T-helper 2 cell treated with Interferon-gamma antibody and Interleukin-4, amounts not matched to agents 5 μg/mL and 100 μg/mL, for 36 hours (primary cell): ENCODE data around the gene ROPN1L.

Source experiments
- DNase-seq: peaks from one replicate; pipeline ENCODE4 v3.0.0; 2021; ENCODE audit warnings: low spot score
- H3K27ac Mint-ChIP-seq: one replicate; pipeline ENCODE4 v1.8.0; 2021; ENCODE audit warnings: mild to moderate bottlenecking, mixed read lengths
- H3K27me3 Mint-ChIP-seq: one replicate; pipeline ENCODE4 v1.8.0; 2021; ENCODE audit warnings: low read depth, mixed read lengths
- H3K36me3 Mint-ChIP-seq: one replicate; pipeline ENCODE4 v1.8.0; 2021; ENCODE audit warnings: low read depth, mixed read lengths
- H3K4me1 Mint-ChIP-seq: one replicate; pipeline ENCODE4 v1.8.0; 2021; ENCODE audit warnings: low read depth, mixed read lengths
- H3K4me3 Mint-ChIP-seq: one replicate; pipeline ENCODE4 v1.8.0; 2022; ENCODE audit warnings: mild to moderate bottlenecking, moderate library complexity, mixed read lengths
- H3K9me3 Mint-ChIP-seq: one replicate; pipeline ENCODE4 v1.8.0; 2021; ENCODE audit warnings: mixed read lengths

The ROPN1L gene

DNA sequence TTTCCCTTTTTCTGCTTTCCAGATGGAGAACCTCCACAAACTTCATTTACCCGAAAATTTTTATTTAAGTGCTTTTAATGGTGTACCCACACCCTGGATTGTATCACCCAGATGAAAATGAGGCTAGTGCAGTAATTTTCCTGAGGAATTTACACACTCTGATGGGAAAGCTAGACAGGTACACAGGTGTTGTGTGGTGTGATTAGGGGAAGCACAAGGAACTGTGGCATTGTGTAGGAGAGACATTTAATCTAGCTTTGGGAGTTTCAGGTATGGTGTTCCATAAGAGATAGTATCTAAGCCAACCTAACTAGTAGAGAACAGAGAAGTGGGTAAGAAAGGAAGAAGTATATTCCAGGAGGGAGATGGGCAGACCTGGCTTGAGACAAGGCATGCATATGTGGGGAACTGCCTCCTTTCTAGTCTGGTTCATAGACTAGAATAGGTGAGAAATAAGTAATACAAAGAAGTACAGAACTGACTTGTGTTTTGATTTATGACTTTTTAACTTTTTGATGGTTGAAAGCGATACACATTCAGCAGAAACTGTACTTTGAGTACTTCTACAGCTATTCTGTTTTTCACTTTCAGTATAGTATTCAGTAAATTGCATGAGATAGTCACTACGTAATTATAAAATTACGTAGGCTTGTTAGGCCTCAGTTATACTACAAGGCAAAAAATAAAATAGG lies 22.9 kb upstream of the ROPN1L start:
- peaks cover 67% of the 10 kb centered on the region for H3K36me3 Mint-ChIP-seq
- H3K27me3 Mint-ChIP-seq, result no peaks in the 10 kb centered on the region

DNA sequence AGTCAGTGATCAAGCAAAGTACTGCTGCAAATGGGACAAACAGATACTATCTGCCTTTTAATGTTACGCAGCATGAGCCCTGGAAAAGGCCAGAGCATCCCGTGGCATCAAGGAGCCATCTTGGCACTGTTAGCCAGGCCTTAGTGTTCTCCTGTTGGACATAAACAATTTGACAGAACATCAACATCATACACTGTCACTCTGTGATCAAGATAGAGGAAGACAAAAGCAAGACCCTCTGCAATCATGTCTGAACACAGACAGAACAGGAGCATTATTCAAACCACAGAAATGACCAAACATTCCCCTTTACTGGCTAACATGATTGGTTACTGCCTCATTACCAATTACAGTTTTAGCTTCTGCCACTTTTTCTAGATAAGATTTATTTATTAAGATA lies 21.2 kb upstream of the ROPN1L start:
- Mint-ChIP-seq H3K36me3 (peaks cover 62% of the 10 kb centered on the region), H3K4me3 (no peak overlapping the region), H3K27me3 (no peaks in the 10 kb centered on the region), H3K9me3 (no peaks in the 10 kb centered on the region), H3K27ac (peak overlapping the region; percentile 47), H3K4me1 (peaks cover 23% of the 10 kb centered on the region)
- DNase-seq, result no peak

More for the DNA sequence above, 22.9 kb upstream of the ROPN1L start:
- no peaks in the 10 kb centered on the region for H3K9me3 Mint-ChIP-seq
- no peak for DNase-seq
- no peak overlapping the region for H3K4me3 Mint-ChIP-seq
- no peak overlapping the region for H3K27ac Mint-ChIP-seq
- H3K4me1 Mint-ChIP-seq, result peaks cover 23% of the 10 kb centered on the region

DNA sequence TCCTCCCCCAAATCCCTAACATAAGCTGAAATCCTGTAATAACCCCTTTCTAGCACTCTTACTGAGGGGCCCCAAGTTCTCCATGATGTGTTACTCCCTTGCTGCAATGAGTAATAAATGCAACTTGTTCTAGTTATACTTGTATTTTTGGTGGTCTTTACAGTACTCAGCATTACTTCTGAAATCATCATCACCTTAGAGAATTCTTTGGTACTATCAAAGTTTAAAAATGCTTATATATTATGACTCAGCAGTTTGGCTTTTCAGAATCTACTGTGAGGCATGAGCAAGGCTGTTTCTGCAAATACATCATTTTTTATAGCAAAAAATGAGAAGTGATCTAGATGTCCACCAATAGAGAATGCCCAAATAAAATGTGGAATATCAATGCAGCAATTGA lies 20.7 kb upstream of the ROPN1L start:
- DNase-seq, result no peak
- Mint-ChIP-seq H3K4me1 (peaks cover 23% of the 10 kb centered on the region), H3K27me3 (no peaks in the 10 kb centered on the region), H3K9me3 (no peaks in the 10 kb centered on the region), H3K36me3 (peaks cover 59% of the 10 kb centered on the region), H3K4me3 (no peak overlapping the region), H3K27ac (no peak overlapping the region)

DNA sequence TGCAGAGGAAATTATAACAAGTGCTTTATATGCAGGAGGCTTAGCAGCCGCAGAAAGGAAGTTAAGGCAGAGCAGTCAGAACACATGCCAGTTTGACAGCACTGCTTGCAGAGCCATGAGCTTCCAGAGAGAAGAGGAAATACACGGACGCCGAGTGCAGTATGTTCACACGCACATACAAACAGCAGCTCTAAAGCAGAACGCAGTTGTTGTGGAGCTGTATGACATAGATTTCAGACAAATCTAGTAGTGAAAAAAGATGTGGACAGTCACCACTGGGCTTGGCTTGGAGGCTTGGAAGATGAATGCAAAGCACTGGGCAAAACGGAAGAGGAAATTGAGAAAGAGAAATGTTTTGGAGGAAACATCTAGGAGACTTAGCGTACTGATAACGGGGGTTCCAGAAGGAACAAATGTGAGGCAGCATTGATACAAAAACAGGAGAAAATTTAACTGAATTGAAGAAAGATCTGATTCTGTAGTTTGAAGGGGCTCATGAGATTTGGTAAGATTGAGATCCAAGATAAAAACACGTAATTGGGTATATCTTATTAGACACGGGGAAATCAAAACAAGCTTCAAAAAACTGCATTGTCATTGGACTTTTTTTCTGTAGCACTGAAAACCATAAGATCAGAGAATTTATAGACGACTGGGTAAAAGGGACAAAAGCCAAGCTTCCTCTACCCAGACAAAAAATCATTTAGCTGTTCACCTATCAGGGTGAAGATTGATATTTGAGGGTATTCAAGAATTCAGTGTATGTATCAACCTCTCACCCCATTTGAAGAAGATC lies 19.6 kb upstream of the ROPN1L start:
- Mint-ChIP-seq H3K4me3 (no peak overlapping the region), H3K36me3 (peaks cover 62% of the 10 kb centered on the region), H3K27me3 (no peaks in the 10 kb centered on the region), H3K4me1 (peaks cover 26% of the 10 kb centered on the region), H3K27ac (peak overlapping the region; percentile 29), H3K9me3 (no peaks in the 10 kb centered on the region)
- DNase-seq, result no peak

DNA sequence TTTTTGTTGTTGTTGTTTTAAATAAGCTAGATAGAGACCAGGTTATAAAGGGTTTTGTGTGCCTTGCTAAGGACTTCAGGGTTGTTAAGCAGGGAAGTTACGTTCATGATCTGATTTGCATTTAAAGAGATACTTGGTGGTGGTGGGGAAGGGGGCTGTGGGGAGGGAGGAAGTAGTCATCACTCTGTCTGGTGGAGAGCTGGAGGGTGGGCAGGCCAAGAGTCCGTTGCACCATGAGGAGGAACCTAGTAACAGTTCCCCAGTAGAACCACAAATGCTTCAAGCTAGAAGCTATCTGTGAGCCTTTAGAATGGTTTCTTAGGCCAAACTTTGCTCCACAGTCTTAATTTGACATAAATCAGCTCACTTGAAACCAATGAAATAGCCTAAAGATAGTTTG lies 18.7 kb upstream of the ROPN1L start:
- H3K9me3 Mint-ChIP-seq, result no peaks in the 10 kb centered on the region
- H3K27ac Mint-ChIP-seq, result no peak overlapping the region
- peaks cover 30% of the 10 kb centered on the region for H3K4me1 Mint-ChIP-seq
- H3K27me3 Mint-ChIP-seq, result no peaks in the 10 kb centered on the region
- DNase-seq, result no peak
- peaks cover 61% of the 10 kb centered on the region for H3K36me3 Mint-ChIP-seq
- no peak overlapping the region for H3K4me3 Mint-ChIP-seq

DNA sequence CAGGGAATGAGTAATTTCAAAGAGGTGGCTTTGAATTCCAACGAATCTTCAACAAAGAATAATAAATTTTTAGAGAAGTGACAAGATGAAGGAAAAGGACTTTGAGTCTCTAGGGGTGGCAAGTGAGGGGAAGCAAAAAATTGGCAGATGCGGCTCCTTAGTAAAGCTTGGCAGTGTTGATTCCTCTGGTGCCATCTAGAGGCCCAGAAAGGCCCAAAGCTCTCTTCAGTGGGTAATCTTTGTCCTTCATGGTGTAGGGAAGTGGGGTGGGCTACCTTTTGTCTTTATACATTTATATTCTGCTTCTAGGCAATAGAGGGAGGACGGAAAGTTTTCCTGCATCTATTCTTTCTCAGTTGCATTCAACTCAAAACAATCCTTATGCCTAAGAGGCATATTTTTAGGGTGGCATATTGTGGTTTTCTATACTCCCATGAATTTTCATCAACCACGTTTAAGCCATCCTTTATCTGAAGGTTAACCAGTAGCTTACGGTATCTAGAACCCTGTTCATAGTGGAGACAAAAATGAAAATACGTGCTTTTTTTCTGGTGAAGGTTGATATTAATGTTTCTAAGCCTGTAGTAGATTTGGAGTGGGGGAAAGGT lies 17.5 kb upstream of the ROPN1L start:
- H3K27ac Mint-ChIP-seq, result no peak overlapping the region

DNA sequence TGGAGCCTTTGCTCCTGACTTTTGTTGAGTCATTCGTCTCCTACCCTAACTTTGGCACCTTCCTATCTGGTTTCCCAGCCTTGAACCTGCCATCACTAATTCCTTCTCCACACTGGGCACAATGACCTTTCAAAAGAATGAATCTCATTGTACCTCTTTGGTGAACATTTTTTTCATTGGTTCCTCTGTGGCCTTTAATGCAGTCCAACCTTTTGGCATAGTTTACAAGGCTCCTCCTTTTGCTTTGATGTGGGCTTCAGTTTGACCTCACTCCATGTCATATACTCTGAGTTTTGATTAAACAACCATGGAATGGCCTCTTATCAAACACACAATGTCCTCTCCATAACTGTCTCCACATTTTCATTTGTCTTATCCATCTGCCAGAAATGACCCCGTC lies 14.5 kb upstream of the ROPN1L start:
- peaks cover 44% of the 10 kb centered on the region for H3K36me3 Mint-ChIP-seq
- H3K4me3 Mint-ChIP-seq, result no peak overlapping the region
- no peaks in the 10 kb centered on the region for H3K9me3 Mint-ChIP-seq
- DNase-seq, result no peak
- H3K4me1 Mint-ChIP-seq, result peaks cover 12% of the 10 kb centered on the region
- H3K27ac Mint-ChIP-seq, result no peak overlapping the region
- H3K27me3 Mint-ChIP-seq, result no peaks in the 10 kb centered on the region

More for the DNA sequence above, 17.5 kb upstream of the ROPN1L start:
- Mint-ChIP-seq H3K9me3 (no peaks in the 10 kb centered on the region), H3K27me3 (no peaks in the 10 kb centered on the region), H3K4me3 (no peak overlapping the region), H3K4me1 (peaks cover 26% of the 10 kb centered on the region), H3K36me3 (peaks cover 52% of the 10 kb centered on the region)
- no peak for DNase-seq

DNA sequence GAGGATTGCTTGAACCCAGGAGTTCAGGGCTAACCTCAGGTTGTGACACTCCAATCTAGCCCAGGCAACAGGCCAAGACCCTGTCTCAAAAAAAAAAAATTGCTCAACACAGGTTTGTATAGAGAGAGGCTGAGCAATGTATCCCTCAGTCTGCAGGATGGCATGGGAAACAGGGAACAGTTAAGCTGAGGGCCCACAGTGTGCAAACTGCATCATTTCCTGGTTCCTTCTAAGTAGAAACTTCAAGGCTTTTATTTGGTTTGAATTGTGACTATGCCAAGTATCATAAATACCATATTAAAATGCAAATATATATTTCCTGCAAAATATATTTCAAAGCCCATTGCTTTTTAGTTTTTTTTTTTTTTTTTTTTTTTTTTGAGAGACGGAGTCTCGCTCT lies 13.7 kb upstream of the ROPN1L start:
- Mint-ChIP-seq H3K9me3 (no peaks in the 10 kb centered on the region), H3K27ac (no peak overlapping the region), H3K36me3 (peaks cover 42% of the 10 kb centered on the region)

DNA sequence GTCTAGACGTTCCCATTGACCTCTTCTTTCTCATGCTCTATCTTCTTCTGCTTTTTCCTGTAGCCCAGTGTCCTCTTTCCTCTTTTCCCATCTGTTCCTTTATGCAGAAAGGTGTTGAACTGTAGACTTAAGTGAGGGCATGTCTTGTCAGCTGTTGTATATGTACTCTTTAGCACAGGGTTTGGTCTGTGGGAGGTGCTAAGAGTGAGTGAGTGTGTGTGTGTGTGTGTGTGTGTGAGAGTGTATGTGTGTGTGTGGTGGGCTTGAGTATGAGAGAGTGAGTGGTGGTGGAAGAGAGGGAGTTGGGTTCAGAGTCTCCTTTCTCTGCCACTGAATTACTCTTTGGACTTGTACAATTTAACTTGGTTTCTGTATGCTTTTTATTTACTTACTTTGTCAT lies 10.3 kb upstream of the ROPN1L start:
- Mint-ChIP-seq H3K27ac (peak overlapping the region; percentile 41), H3K4me3 (no peak overlapping the region), H3K9me3 (no peaks in the 10 kb centered on the region), H3K4me1 (peaks cover 14% of the 10 kb centered on the region), H3K27me3 (no peaks in the 10 kb centered on the region), H3K36me3 (peaks cover 44% of the 10 kb centered on the region)
- DNase-seq, result no peak

More for the DNA sequence above, 13.7 kb upstream of the ROPN1L start:
- no peaks in the 10 kb centered on the region for H3K27me3 Mint-ChIP-seq
- H3K4me1 Mint-ChIP-seq, result peaks cover 10% of the 10 kb centered on the region
- DNase-seq, result no peak
- no peak overlapping the region for H3K4me3 Mint-ChIP-seq

DNA sequence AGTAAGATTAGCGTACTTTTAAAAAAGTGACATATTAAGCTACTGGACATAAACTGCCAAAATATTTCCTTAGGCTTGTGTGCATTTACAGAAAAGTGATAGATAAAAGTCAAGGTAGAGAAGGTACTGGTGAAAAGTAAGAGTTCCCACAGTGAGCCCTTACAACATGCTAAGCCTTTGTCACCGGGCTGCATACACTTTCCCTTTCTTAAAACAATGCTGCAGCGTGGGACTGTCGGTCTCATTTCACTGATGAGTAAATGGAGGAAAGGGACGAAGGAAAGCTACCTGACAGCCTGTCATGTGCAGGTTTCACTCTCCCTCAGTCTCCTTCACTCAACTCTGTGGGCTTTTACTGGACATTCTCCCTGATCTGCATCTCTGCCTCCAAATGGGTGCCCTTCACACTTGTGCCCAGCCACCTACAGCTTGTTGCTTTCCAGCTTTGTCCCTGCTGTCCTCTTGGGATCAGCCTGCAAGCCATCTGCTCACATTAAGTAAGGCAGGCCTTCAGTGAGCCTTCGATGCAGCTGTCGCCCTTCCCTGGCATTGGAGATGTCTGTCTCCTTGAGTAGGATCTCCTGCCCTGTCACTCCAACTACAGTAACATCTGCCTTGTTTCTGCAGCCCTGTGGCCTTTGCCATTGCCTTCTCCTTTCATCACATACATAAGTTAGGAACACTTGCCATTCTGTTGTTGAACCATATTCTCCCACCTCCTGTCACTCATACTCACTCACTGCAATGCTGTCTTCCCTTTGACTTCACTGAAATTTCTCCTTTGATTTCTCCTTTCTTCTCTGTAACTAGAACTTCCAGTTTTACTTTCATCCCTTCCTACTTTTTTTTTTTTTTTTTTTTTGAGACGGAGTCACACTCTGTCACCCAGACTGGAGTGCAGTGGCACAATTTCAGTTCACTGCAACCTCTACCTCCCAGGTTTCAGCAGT lies 9.3 kb upstream of the ROPN1L start:
- no peaks in the 10 kb centered on the region for H3K27me3 Mint-ChIP-seq
- DNase-seq, result no peak
- H3K9me3 Mint-ChIP-seq, result no peaks in the 10 kb centered on the region
- H3K27ac Mint-ChIP-seq, result peak overlapping the region; percentile 6
- H3K36me3 Mint-ChIP-seq, result peaks cover 40% of the 10 kb centered on the region
- peaks cover 9% of the 10 kb centered on the region for H3K4me1 Mint-ChIP-seq
- no peak overlapping the region for H3K4me3 Mint-ChIP-seq

DNA sequence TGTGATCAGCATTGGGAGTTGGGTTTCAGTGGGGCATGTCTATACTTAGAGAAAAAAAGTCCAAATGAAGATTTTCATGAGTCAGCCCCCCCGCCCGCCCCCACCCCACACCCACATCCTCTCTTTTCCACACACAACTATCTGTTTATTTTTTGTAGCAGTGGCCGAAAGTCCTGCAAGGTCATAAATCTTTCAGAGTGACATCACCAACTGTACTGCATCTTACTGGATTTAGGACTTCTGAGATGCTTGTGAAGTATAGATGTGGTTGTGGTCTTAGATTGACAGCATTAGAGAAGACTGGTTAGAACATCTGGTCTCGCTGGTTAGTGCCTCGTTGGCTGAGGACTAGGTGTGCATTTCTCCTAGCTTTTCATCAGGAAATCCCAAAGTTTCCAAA lies 7.3 kb upstream of the ROPN1L start:
- no peak for DNase-seq
- Mint-ChIP-seq H3K36me3 (peaks cover 38% of the 10 kb centered on the region), H3K4me3 (no peak overlapping the region), H3K9me3 (no peaks in the 10 kb centered on the region), H3K4me1 (peaks cover 10% of the 10 kb centered on the region), H3K27ac (no peak overlapping the region), H3K27me3 (no peaks in the 10 kb centered on the region)

DNA sequence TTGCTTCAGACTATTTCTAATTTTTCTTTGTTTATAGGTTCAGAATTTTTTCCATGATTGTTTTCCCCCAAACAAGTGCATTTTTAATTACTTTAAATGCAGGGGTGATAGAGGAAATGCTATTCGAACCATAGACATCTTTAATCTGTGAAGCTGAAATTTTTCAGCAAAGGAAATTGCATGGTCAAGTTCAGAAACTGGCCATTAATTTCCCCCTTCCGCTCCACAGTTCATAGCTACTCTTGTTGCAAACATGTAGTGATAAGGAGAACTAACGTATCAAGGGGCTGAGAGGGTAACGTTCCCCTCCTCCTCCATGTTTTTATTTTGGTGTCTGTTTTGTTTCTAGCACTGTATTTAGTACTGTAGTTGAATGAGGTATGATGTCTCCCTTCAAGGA lies 3.4 kb upstream of the ROPN1L start:
- Mint-ChIP-seq H3K27ac (no peak overlapping the region), H3K36me3 (peaks cover 24% of the 10 kb centered on the region), H3K27me3 (peaks cover 3% of the 10 kb centered on the region), H3K4me3 (no peak overlapping the region), H3K9me3 (no peaks in the 10 kb centered on the region), H3K4me1 (peaks cover 26% of the 10 kb centered on the region)
- no peak for DNase-seq

DNA sequence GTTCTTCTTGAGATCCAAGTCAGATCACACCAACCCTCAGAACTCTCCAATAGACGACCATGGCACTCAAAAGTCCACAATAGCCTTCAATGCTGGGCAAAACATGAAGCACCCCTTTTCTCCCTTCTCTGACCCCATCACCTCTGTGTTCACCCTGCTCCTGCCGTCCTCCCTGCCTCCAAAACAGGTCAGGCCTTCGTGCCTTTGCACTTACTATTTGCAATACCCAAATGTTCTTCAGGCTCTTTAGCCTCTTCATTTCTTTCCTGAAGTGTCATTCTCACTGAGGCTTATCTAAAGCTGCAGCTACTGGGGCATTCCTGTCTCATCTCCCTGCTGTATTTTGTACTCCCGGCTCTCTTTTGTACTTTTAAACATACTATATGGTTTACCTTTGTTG lies 2.0 kb upstream of the ROPN1L start:
- peaks cover 7% of the 10 kb centered on the region for H3K27me3 Mint-ChIP-seq

More for the DNA sequence above, 2.0 kb upstream of the ROPN1L start:
- H3K36me3 Mint-ChIP-seq, result peaks cover 21% of the 10 kb centered on the region
- no peak overlapping the region for H3K27ac Mint-ChIP-seq
- no peak overlapping the region for H3K4me3 Mint-ChIP-seq
- DNase-seq, result no peak
- H3K9me3 Mint-ChIP-seq, result peaks cover 4% of the 10 kb centered on the region
- H3K4me1 Mint-ChIP-seq, result peaks cover 26% of the 10 kb centered on the region
